Skeletal muscle tissue (tissue), 4 donors: ENCODE results near the gene ZMYND15. TPM values are rescaled to one million over a fixed set of nuclear protein-coding genes. Genes with fewer than 3 reads are reported as not detected.

Experiments used
- H3K27ac ChIP-seq: one replicate; pipeline ENCODE4 v1.7.0; 2013; ENCODE audit warnings: mild to moderate bottlenecking, low read depth, low read length, inconsistent platforms
- H3K27me3 ChIP-seq, 3 donors: one replicate each; pipeline ENCODE4 v1.7.0; 2013; ENCODE audit warnings: low read length in 3 of 3; ENCODE audit not compliant: control insufficient read depth in 3 of 3, insufficient read depth in 3 of 3
- H3K36me3 ChIP-seq, 3 donors: one replicate each; pipeline ENCODE4 v1.7.0; 2013; ENCODE audit warnings: low read length in 3 of 3; ENCODE audit not compliant: control insufficient read depth in 3 of 3, insufficient read depth in 3 of 3
- H3K4me1 ChIP-seq, 3 donors: one replicate each; pipeline ENCODE4 v1.7.0; 2013; ENCODE audit warnings: low read length in 3 of 3, mild to moderate bottlenecking in 3 of 3; ENCODE audit not compliant: control insufficient read depth in 3 of 3, insufficient read depth in 3 of 3
- H3K4me3 ChIP-seq, 3 donors: one replicate each; pipeline ENCODE4 v1.7.0; 2013; ENCODE audit warnings: low read length in 3 of 3
- H3K9ac ChIP-seq, 3 donors: one replicate each; pipeline ENCODE4 v1.7.0; 2013; ENCODE audit warnings: low read length in 3 of 3, mild to moderate bottlenecking in 3 of 3, moderate library complexity in 2 of 3, low read depth in 1 of 3
- H3K9me3 ChIP-seq, 3 donors: one replicate each; pipeline ENCODE4 v1.7.0; 2013; ENCODE audit warnings: low read length in 3 of 3; ENCODE audit not compliant: control insufficient read depth in 3 of 3
- total RNA-seq: library from RNA; depleted of rRNA; stranded (reverse); fragments of >200 nt; gene quantifications from one replicate; pipeline ENCODE4 v1.2.3, GENCODE V29; 2014
- donor health status: Osteomylitis.

The ZMYND15 gene
- total RNA-seq, 1 donor from 2014 or later: 0.52 TPM

DNA sequence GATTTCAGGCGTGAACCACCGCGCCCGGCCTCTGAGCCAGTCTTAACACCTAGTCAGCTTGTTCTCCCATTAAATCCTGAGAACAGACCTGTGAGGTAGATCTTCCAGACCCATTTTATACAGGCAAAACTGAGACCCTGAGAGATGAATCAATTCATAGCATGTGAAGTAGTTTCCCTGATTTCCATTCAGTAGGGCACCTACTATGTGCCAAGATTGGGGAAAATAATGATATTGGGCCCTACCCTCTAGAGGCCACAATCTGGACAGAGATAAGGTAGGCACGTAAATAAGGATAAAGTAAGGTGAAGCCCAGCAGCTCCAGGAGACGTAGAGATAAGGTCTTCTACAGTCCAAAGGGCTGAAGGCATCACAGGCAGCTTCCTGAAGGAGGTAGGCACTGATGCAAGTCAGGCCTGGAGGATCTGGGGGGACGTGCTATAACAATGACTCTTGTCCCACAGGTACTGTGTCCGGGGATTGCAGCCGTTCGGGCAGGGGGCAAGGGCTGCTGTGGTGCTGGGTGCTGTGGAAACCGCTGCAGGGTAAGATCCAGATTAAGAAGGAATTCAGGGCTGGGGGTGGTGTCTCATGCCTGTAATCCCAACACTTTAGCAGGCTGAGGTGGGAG is 40.8 kb downstream of the ZMYND15 start:
- Histone ChIP-seq H3K27me3 (peaks cover 27 to 52% (median 42%) of the 10 kb centered on the region in 3 donors), H3K9me3 (no peaks in the 10 kb centered on the region), H3K27ac (no peak overlapping the region), H3K4me3 (no peak overlapping the region), H3K9ac (no peak overlapping the region), H3K4me1 (peaks cover 3 to 4% (median 3%) of the 10 kb centered on the region in 3 donors), H3K36me3 (no peaks in the 10 kb centered on the region)

DNA sequence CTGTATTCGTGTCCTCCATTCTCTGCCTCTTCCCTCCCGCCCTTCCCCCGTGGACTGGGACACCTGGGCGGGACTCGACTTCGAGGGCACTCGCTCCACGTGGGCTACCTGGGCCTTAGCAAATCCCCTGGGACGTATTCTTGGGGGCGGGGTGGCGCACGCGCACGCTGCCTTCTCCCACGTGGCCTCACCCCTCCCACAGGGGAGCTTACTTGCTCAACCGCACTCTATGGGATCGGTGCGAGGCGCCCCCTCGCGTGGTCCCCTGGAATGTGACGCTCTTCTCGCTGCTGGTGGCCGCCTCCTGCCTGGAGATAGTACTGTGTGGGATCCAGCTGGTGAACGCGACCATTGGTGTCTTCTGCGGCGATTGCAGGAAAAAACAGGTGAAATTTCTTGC is 43.0 kb downstream of the ZMYND15 start:
- Histone ChIP-seq H3K4me1 (peaks cover 18 to 20% (median 19%) of the 10 kb centered on the region in 3 donors), H3K36me3 (no peaks in the 10 kb centered on the region), H3K27me3 (peaks cover 35 to 57% (median 50%) of the 10 kb centered on the region in 3 donors), H3K27ac (no peak overlapping the region), H3K9me3 (no peaks in the 10 kb centered on the region), H3K4me3 (no peak overlapping the region), H3K9ac (no peak overlapping the region)

DNA sequence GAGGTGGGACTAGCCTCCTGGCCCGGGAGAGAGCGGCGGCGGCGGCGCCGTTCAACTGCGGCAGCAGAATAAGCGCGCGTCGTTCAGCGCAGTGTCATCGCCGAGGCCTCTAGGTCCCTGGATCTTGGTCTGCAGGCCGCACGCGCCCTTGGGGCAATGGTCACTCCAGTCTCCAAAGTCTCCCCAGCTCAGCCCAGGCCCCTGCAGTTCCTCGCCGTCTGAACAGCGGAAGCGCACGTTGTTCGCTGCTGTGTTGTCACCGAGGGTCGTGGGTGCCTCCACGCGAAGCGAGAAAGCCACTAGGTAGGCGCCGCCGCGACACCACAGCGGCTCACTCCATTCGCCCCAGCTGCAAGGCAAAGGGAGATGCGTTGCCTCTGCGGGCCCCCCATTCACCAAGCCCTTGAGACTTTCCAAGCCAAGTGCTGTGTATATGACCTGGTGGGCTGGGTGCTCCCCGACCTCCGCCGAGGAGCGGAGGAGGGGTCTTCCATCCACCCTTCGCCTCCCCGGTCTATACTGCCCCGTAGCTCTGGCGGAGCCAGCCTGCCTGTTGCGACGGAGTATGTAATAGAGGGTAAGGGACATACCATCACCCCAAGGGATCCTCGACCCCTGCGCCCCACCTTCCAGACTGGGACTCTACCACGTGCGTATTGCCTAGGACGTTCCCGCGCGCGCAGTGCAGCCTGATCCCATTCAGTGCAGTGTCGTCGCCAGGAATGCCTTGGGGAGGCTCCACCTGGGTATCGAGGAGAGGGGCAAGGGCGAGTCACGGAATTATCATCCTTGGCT is 45.9 kb downstream of the ZMYND15 start:
- no peaks in the 10 kb centered on the region for H3K9me3 ChIP-seq
- peak overlapping the region in 2 of 3 donors; percentile 25 to 28 for H3K9ac ChIP-seq
- H3K4me1 ChIP-seq: peaks cover 33 to 40% (median 34%) of the 10 kb centered on the region in 3 donors
- H3K36me3 ChIP-seq: no peaks in the 10 kb centered on the region
- H3K27me3 ChIP-seq: peaks cover 33 to 49% (median 37%) of the 10 kb centered on the region in 3 donors
- H3K27ac ChIP-seq: no peak overlapping the region
- H3K4me3 ChIP-seq: peak overlapping the region; percentile 26 to 61 (median 37)

DNA sequence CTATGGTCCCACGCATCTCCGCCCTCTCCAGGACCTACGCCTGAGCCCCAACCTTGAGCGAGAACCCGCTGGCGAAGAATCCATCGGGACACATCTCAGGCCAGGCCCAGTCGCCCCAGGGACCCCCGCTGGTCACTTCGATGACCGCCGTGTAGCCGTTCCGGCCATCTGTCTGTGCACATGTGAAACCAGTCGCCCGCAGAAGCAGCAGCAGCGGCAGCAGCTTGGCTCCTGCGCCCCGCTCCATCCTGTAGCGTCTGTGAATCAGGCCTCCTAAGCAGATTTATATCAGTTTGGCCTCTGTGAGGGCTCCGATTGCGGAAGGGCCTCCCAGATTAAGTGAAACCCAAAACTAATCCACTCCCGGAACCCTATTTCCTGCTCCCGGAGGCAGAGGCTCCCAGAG is 46.5 kb downstream of the ZMYND15 start, which contains the start of gene VMO1:
VMO1 (minus strand) TSS at position 259 of the 406 bp plus-strand sequence; CDS start at position 247, 12 bp downstream.
- Histone ChIP-seq H3K9me3 (no peaks in the 10 kb centered on the region), H3K4me1 (peaks cover 36 to 43% (median 36%) of the 10 kb centered on the region in 3 donors), H3K27me3 (peaks cover 30 to 45% (median 34%) of the 10 kb centered on the region in 3 donors), H3K27ac (no peak within 1 kb of the TSS), H3K9ac (peak within 1 kb of the TSS in 2 of 3 donors; percentile 25 to 28), H3K4me3 (peak within 1 kb of the TSS; percentile 37 to 61 (median 48)), H3K36me3 (no peaks in the 10 kb centered on the region)

DNA sequence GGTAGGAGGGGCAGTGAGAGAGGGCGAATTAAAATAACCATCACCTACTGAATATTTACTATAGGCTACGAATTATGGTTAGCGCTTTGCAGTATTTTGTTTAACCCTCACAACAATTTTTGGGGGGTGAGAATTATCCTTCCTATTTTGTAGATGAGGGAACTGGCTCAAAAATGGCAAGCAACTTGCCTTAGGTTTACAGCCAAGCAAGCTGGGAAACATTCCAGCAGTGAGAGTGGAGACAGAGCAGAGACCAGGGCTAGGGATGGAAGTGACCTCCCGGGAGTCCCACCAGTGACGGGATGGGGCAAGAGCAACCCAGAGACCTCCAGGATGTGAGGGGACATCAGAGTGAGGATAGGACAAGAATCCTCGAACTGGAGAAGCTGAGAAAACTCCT is 46.9 kb downstream of the ZMYND15 start:
- H3K27me3 ChIP-seq: peaks cover 30 to 45% (median 34%) of the 10 kb centered on the region in 3 donors
- H3K9me3 ChIP-seq: no peaks in the 10 kb centered on the region
- peak overlapping the region in 2 of 3 donors; percentile 26 to 37 for H3K4me3 ChIP-seq
- H3K4me1 ChIP-seq: peaks cover 36 to 43% (median 36%) of the 10 kb centered on the region in 3 donors
- peak overlapping the region in 1 of 3 donors; percentile 28 for H3K9ac ChIP-seq
- no peak overlapping the region for H3K27ac ChIP-seq
- H3K36me3 ChIP-seq: no peaks in the 10 kb centered on the region

DNA sequence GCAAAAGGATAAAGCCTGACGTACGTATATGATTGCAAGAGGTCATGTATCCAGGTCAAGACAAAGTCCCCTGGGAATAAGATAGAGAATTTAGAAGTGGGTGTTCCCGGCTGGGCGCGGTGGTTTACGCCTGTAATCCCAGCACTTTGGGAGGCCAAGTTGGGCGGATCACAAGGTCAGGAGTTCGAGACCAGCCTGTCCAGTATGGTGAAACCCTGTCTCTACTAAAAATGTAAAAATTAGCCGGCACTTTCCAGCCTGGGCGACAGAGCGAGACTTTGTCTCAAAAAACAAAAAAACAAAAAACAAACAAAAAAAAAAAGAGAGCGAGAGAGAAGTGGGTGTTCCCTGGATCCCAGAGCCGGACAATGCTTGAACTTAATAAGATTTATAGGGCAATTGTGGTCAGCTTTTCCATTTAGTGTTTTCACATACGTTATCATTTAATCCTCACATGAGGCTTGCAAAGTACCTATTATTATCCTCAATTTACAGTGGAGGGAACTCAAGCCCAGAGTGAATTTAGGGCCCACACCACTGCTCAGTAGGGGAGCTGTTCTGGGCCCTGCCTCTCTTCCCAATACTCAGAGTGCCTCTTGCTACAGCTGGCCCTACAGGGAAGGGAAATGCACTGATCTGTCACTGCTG is 48.6 kb downstream of the ZMYND15 start:
- peaks cover 36 to 43% (median 36%) of the 10 kb centered on the region in 3 donors for H3K4me1 ChIP-seq
- no peaks in the 10 kb centered on the region for H3K36me3 ChIP-seq
- H3K9me3 ChIP-seq: no peaks in the 10 kb centered on the region
- peak overlapping the region in 1 of 3 donors; percentile 19 for H3K9ac ChIP-seq
- peak overlapping the region in 1 of 3 donors; percentile 6 for H3K4me3 ChIP-seq
- H3K27ac ChIP-seq: no peak overlapping the region
- peaks cover 17 to 27% (median 23%) of the 10 kb centered on the region in 3 donors for H3K27me3 ChIP-seq

DNA sequence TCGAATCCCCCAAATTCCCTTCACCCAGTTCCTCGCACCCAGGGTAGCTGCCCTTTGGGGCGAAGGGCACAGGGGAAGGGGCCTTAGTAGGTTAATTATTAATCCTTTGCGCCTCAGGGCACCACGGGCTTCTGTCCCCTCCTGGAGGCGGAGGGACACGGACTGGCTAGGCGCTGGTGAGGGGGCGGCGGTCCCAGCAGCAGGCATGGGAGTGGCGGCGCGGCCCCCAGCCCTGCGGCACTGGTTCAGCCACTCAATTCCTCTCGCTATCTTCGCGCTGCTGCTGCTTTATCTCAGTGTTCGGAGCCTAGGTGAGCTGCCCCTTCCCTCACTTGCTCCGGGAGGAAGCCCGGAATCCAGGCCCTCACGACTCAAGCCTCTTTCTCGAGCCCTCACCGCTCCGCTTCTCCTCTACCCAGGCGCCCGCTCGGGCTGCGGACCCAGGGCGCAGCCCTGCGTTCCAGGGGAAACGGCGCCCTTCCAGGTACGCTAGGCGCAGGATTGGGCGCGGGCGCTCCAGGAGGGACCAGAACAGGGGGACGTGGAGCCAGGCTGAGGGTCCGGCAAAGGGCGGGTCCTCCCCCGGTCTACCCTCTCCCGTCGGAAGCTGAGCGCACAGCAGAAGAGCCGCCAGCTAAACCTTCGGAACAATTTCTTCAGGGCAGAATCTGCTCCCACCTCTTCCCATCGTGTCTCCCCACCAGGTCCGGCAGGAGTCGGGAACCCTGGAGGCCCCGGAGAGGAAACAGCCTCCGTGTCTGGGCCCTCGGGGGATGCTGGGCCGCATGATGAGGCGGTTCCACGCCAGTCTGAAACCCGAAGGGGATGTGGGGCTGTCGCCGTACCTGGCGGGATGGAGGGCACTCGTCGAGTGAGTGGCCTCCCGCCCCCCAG is 49.4 kb downstream of the ZMYND15 start, which contains the start of gene GLTPD2:
GLTPD2 (plus strand) TSS at position 158 of the 894 bp plus-strand sequence; CDS start at position 206, 48 bp downstream.
- H3K27ac ChIP-seq: peak within 1 kb of the TSS; percentile 75
- H3K9me3 ChIP-seq: no peaks in the 10 kb centered on the region

DNA sequence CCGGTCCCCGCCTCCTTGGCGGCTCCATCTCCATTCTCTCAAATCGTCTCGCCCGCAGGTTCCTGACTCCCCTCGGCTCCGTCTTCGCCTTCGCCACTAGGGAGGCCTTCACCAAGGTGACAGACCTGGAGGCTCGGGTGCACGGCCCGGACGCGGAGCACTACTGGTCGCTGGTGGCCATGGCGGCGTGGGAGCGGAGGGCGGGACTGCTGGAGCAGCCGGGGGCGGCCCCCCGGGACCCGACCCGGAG is 50.0 kb downstream of the ZMYND15 start:
- H3K27me3 ChIP-seq: peaks cover 11 to 14% (median 12%) of the 10 kb centered on the region in 3 donors
- H3K9me3 ChIP-seq: no peaks in the 10 kb centered on the region
- peak overlapping the region; percentile 65 to 87 (median 79) for H3K4me3 ChIP-seq
- H3K36me3 ChIP-seq: no peaks in the 10 kb centered on the region
- H3K27ac ChIP-seq: peak overlapping the region; percentile 75
- peaks cover 36 to 43% (median 36%) of the 10 kb centered on the region in 3 donors for H3K4me1 ChIP-seq
- peak overlapping the region; percentile 65 to 85 (median 77) for H3K9ac ChIP-seq

More for the DNA sequence above, 49.4 kb downstream of the ZMYND15 start, which contains the start of gene GLTPD2:
- peaks cover 36 to 43% (median 36%) of the 10 kb centered on the region in 3 donors for H3K4me1 ChIP-seq
- no peaks in the 10 kb centered on the region for H3K36me3 ChIP-seq
- peaks cover 13 to 20% (median 15%) of the 10 kb centered on the region in 3 donors for H3K27me3 ChIP-seq
- H3K9ac ChIP-seq: peak within 1 kb of the TSS; percentile 65 to 85 (median 77)
- H3K4me3 ChIP-seq: peak within 1 kb of the TSS; percentile 65 to 87 (median 79)
